HG03575 (cell line): Measurements from ENCODE around the gene CKB.
"Not testable (repeated sequence)": the region's sequence is repeated elsewhere in the genome, so short reads cannot be mapped to it uniquely, and the experiment has no call there.

ENCODE experiments used
- ATAC-seq: cut with Tn5 transposase; IDR thresholded peaks from one replicate; pipeline ENCODE4 v1.9.1; 2021; ENCODE audit not compliant: unreplicated experiment, insufficient number of reproducible peaks, low FRiP score; ENCODE audit errors: extremely low read depth

CKB gene

DNA sequence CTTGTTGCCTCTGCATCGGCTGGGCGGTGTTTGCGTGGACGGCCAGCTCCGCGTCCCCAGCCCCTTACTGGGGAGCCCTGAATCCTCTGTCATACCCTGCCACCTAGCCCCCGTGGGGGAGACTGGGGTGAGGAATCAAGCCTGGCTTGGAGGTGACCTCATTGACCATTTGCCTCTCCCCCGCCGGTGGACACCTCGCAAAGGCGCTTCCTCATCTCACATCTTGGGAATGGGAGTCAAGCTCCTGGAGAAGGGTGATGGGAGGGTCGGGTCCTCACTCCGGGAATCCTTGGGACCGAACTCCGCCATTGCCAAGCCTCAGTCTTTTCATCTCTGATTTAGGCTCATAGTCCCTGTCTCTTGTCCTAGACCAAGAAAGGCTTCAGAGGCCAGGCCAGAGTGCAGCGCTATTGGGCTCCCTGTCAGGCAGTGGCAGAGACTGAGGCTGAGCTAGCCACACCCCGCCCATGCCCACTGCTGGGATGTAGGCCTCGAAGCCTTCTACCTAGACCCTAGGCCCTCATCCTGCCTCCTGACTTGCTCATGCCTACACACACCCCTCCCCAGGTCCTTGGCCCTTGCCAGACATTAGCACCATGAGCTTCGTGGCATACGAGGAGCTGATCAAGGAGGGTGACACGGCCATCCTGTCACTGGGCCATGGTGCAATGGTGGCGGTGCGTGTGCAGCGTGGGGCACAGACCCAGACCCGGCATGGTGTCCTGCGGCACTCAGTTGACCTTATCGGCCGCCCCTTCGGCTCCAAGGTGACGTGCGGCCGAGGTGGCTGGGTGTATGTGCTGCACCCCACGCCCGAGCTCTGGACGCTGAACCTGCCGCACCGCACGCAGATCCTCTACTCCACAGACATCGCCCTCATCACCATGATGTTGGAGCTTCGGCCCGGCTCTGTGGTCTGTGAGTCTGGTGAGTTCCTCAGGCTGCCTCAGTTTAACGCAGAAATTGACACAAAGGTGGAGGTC is 7.0 kb upstream of the CKB start:
- no peak for ATAC-seq

DNA sequence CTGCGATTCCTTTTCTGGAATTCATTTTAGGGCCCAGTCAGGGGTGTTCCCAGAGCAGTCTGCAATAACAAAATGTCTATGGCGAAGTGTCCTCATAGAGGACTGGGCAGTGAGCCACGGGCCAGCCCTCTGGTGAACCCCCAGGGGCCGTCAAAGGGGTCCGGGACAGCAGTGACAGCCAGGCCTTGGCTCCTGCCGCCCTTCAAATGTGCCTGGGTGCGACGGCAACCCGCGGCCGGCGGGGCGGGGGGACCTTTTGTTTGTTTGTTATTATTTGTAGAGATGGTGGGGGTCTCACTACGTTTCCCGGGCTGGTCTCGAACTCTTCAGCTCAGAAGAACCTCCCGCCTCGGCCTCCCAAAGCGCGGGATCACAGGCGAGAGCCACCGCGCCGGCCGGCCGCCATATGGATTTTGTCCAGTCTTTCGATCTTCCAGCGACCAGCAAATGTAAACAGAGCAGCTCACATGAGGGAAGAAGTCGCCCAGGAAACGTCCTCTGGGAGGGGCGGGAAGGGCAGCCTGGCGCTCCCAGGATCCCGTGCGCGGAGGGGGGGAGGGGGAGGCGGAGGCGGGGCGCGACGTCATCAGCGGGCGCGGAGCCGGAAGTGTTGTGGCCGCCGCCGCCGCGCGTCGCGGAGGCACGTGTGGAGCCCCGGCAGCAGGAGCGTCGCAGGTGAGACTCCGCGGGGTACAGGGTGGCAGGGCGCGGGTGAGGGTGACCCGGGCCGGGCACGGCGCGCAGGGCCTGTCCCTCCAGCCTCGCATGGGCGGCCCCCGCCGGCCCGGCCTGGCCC is 6.2 kb upstream of the CKB start, which contains the start of gene TRMT61A:
Gene TRMT61A (plus strand): TSS at position 610 of the 796 bp plus-strand sequence. CDS start 783 bp downstream, outside the sequence.
- ATAC-seq: no peak

DNA sequence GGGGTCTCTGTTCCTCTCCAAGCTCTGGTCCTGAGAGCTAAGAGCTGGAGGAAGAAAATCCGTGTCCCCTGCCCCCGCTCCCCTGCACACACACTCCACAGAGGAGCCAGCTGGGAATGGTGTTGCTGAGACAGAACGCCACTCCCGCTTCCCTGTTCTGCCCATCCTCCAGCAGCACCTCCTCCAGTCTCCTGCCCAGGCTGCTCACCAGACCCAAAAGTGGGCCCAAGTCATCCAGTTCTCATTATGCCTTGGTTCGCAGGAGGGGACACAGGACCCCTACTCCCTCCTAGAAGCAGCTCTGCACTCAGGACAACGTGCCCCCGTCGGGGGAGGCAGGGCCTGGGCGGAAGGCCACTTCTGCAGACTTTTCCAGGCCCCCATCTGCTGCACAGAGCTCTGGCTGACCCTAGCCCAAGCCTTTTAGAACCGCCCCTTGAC is 5.5 kb upstream of the CKB start:
- no peak for ATAC-seq

DNA sequence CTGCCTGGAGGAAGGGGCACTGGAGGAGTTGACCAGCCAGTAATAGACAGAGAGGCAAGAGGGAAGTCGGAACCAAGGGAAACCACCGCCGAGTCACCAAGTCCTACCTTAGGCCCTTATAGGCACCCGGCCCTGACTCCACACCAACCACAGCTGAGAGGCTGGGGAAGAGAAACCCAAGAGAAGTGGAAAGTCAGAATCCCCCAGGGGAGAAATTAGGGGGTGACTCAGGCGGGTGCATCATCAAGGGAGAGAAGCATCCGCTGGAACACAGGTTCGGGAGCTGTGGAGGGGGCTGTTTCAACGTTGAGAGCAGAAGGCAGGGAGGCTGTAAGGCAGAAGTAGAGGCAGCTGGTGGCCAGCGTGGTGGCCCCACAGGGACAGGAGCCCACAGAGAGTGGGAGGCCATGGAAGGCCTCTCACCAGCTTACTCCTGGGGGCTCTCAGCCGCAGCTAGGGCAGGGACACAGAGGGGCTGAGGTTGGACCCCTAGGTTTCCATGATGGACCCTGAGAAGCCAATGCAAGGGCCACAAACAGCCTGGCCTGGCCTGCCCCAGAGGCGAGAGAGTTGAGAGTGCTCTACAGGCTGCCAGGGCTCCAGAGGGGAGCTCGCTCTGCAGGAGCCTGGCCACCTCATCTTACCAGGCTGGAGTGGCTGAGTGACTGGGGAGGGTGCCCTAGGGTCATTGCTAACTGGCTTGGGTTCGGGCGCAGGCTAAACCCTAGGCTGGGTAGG is 4.9 kb upstream of the CKB start:
- no peak for ATAC-seq

DNA sequence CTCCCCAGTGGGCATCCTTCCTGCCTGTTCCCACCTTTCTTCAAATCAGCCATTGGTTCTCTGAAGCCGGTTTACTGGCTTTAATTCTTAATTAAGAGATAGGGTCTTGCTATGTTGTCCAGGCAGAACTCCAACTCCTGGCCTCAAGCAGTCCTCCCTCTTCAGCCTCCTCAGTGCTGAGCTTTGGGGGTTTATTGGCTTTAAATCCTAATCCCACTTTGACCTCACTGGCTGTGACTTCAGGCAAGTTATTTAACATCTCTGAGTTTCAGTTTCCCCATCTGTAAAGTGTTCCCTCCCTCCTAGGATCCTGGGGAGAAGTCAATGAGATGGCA is 4.3 kb upstream of the CKB start:
- ATAC-seq: no peak

DNA sequence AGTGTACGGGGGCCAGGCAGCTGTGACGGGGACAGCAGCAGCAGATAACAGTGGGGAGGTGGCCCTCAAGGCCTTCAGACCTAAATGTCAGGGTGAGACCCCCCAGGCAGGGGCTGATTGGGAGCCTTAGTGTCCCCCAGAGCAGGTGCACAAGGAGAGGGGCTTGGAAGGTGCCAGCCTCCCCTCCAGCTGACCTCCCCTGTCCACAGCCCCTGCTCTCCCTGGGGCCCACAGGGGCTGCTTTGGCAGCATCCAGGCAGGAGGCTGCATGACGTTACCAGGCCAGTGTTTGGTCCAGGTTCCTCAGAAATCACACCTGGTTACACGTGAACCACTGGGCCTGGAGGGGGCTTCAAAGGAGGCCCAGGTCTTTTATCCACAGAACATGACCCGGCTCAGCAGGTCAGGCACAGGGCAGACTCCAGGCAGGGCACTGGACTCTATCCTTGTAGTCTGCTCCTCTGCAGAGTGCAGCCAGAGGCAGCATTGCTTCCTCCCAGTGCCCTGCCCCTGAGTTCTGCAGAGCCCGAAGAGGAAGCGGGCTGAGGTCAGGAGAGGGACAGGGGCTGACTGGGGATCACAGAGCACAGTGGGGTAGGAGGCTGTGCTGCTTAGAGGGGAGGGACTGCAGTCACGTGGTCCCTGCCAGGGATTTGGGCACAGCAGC is 3.8 kb upstream of the CKB start:
- ATAC-seq: no peak

DNA sequence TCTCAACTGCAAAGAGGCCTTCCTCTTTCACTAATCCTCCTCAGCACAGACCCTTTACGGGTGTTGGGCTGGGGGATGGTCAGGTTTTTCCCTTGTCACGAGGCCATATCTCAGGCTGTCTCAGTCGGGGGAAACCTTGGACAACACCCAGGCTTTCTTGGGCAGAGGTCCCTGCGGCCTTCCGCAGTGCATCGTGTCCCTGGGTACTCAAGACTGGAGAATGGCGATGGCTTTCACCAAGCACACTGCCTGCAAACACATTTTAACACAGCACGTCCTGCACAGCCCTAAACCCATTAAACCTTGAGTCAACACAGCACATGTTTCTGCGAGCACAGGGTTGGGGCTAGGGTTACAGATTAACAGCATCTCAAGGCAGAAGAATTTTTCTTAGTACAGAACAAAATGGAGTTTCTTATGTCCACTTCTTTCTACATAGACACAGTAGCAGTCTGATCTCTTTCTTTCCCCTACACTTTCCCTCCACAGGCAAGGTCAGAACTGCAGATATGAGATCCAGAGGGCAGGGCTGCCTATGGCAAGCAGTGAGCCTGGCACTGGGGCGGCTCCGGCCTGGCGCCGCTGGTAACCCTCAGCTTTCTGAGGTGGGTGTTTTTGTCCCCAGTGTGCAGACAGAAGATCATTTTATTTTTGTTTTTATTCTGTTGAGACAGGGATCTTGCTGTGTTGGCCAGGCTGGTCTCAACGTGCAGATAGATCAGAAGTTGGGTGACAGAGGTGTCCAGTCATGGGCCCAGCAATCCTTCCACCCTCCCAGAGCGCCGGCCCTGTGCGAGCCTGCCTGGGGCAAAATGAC is 3.0 kb upstream of the CKB start:
- ATAC-seq: not testable (repeated sequence)

DNA sequence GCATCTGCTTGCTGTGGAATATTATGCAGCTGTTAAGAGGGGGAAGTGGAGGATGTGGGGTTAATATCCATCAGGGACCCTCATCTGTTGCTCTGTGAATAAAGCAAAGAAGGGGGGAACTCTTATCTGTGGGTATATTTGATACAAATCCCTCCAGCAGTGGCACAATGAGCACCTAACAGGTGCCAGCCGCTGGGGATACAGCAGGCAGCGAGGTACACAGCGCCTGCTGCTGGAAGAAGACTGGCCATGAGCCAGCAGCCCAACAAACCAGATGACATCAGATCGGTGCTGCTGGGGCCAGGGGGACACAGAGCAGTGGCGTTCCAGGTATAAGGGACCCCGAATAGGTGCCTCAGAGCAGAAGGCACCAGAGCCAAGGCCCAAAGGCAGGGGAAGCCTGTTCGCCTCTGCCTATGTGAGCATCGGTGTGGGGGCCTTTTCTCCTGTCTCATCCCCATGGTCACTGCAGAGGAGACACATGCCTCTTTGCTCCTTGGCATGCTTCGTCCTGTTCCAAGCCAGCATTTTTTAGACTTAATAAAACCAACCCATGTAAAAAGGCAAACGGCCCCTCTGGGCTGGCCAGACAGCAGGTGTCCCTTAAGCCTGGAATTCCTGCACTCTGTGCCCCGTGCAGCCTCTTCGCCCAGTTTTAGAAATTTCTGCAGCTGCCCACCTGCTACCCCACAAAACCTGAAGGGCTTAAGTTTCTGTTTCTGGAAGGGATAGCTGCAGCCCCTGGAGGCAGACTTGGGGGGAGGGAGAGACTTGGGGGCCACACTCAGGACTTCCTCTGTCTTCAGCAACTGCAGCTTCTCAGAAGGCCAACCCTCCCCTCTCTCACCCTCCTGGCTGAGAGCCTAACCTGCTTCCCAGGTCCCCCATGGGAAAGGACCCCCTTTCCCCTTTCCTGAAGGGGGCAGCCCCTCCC is 1.6 kb upstream of the CKB start:
- ATAC-seq: no peak

DNA sequence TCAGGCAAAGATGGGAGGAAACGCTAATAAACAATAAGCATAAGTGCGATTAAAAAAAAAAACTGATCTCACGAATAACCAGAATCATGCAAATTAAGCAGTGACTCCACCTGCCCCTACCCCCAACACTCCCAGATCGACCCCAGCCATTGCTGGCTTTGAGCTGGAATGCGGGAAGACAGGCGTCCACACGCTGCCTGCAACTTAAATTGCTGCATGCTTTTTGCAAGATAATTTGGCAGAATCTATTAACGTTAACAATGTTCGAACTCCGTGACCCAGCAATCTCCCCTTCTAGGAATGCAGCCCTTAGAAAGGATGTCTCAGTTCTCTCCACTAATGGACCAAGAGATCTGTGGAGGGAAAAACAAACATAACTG is 935 bp upstream of the CKB start:
- ATAC-seq: no peak

DNA sequence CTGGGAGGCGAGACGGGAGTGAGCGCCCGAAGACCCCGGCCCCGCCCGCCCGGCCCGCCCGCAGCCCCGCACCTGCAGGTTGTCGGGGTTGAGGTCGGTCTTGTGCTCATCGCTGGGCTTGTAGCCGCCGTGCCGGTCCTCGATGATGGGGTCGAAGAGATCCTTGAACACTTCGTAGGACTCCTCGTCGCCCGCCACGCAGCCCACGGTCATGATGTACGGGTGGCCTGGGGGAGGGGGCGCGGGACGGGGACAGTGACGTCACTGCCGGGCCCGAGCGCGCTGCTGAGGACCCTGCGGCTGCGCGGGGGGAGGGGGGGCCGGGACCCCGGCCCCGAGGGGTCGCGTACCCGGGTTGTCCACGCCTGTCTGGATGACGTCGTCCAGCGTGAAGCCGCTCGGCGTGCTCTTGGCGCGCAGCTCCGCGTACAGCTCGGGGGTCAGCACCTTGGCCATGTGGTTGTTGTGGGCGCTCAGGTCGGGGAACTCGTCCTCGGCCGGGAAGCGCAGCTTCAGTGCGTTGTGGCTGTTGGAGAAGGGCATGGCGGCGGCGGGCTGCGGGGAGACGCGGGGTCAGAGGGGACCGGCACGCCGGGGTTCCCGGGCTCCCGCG is 573 bp downstream of the CKB start:
- ATAC-seq: no peak

DNA sequence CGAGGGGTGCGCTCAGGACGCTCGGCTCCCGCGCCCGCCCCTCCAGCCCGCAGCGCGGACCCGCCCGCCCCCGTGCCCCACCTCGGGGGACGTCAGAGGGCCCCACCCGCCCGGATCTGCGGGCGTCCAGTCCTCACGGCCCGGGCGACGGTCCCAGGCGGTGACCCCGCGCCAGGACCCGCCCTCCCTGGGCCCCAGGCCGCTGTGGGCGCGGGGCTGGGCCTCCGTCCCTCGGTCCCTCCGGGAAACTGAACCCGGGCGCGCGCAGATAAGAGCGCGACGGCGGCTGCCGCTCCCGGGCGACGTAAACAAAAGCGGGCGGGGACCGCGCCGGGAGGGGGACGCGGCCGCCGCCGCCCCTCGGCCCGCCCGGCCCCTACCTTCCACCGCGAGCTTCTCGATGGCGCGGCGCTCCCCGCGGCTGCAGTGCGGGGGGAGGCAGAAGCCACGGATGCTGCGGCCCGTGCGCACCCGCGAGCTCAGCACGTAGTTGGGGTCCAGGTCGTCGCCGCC is 1.1 kb downstream of the CKB start:
- no peak for ATAC-seq

DNA sequence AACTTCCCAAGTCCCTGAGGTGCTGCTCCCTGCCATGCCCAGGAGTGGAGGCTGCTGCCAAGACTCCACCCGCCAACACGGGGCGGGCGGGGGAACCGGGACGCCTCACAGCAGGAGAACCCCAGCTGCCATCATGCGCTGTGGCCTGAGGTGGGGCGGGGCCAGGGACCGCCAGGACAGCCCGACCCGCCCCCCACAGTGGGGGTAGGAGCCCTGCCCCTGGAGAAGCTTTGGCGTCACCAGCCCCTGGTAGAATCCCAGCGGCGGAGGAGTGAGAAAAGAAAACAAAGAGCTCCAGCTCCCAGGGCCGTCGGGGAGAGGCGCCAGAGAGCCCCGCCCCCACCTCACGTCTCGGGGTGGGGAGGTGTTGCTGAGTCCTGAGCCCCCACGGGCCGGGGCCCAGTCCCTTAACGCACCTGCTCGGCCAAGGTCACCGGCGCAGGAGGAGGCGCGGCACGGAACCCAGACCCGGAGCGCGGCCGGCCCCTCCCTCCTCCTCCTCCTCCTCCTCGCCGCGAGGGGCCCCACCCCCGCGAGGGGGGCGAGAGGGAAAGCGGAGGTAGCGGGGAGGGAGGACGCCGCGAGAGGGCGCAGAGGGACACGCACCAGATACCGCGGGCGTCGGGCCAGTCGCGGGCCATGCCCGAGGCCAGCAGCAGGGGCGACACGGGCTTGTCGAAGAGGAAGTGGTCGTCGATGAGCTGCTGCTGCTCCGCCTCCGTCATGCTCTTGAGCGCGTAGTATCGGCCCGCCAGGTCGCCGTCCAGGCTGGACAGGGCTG is 1.8 kb downstream of the CKB start:
- no peak for ATAC-seq

DNA sequence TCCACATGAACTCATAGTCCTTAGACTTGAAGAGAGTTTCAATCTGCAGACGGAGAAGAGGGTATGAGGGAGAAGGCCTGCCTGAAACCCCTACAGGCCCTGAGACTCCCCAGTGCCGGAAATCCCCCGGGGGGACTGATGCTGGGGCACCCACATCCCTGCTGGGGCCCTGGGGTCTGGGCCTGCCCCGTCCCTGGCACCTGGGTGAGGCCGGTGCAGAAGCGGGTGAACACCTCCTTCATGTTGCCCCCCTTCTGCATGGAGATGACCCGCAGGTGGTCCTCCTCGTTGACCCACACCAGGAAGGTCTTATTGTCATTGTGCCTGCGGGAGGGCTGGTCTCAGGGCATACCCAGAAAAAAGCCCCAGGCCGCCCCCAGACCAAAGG is 2.4 kb downstream of the CKB start:
- ATAC-seq: no peak

DNA sequence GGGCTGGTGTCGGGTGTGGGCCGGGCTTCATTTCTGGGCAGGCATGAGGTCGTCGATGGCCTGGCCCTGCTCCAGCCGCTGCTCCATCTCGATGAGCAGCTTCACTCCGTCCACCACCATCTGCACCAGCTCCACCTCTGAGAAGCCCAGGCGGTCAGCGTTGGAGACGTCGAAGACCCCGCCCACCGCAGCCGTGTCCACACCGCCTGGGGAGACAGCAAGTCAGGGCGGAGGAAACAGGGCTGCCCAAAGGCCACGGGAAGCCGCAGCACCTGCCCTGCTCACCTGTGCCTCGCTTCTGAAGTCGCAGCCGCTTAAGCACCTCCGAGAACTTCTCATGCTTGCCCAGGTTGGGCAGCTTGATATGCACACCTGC is 2.8 kb downstream of the CKB start:
- ATAC-seq: no peak

DNA sequence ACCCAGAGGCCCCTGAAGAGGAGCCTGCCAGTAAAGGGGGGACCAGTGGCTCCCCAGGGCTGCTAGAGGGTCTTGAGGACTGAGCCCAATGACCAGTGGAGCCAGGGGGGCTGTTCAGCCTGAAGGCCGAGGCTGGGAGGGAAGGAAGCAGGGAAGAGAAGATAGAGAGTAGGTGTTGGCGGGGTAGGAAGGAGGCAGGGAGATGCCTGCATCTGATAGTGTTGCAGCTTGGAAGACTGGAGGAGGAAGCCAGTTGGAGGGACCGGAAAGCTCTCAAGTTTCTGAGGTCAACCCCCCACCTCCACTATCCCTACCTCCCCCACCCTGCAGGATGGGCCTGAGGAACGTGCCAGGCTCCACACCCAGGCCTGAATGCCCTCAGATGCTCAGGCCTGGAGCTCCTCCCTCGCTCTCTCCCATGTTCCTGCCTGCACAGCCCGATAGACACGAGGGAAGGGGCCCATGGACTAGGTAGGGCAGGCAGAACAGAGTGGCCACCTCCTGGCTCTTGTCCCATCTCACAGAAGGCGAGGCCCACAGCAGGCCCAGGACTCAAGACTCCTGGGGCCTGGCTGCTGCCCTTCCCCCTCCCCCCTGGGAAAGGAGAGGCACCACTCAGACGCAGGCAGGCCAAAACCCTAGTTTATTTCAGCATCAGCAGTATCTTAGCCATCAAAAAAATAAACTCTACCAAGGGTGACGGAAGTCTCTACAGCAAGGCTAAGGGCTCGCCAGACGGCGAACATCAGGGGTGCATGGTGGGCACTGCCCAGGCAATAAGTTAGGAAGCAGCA is 3.4 kb downstream of the CKB start:
- ATAC-seq: no peak
